Ovary (tissue), 9 donors: ENCODE measurements around the gene RAP1GDS1. TPM values are rescaled to one million over a fixed set of nuclear protein-coding genes. Genes with fewer than 3 reads are reported as not detected.

ENCODE experiments used
- DNase-seq, 5 donors: peaks; one replicate each; pipeline ENCODE4 v3.0.0-alpha.2; 2019 to 2020
- H3K27ac ChIP-seq, 2 donors: fragments of 200-600 bp; one replicate each; pipeline versions ENCODE4 v1.5.1 to v1.8.0; 2019 to 2022
- H3K27me3 ChIP-seq: fragments of 200-600 bp; one replicate; pipeline ENCODE4 v1.8.0; 2022
- H3K36me3 ChIP-seq: fragments of 200-600 bp; sonication (generic); one replicate; pipeline ENCODE4 v1.5.1; 2019
- H3K4me1 ChIP-seq: one replicate; pipeline ENCODE4 v1.8.1; 2013; ENCODE audit warnings: mild to moderate bottlenecking, moderate library complexity; ENCODE audit not compliant: insufficient read depth
- H3K4me3 ChIP-seq: fragments of 200-600 bp; sonication (generic); one replicate; pipeline ENCODE4 v1.5.1; 2017
- H3K9me3 ChIP-seq, 2 donors: fragments of 200-600 bp in 1 of 2; sonication (generic) in 1 of 2; one replicate each; pipeline versions ENCODE4 v1.5.1 to v1.8.1; 2013 to 2019; ENCODE audit warnings: mild to moderate bottlenecking in 1 of 2, moderate library complexity in 1 of 2
- EP300 ChIP-seq: sonication (generic); formaldehyde crosslinking; IDR thresholded peaks from one replicate; pipeline ENCODE4 v1.6.1; 2017; ENCODE audit warnings: antibody characterized with exemption
- POLR2A ChIP-seq: fragments of 450-650 bp; IDR thresholded peaks from one replicate; pipeline ENCODE4 v1.6.1; 2017; ENCODE audit warnings: antibody characterized with exemption, mild to moderate bottlenecking, moderate library complexity
- WGBS, 3 donors: extraction: QIAGEN DNeasy Blood & Tissue Kit in 1 of 3; methylation state at CpG; one replicate each; pipeline versions ENCODE4 v1.1.5 to v1.1.7; 2013 to 2017; 5-methylcytosine and 5-hydroxymethylcytosine counted together
- intact Hi-C, 4 donors: fragments of 100-400 bp; cut with DNase I; formaldehyde crosslinking; loops; one replicate each; pipeline versions ENCODE4 v1.11.0 to v1.15.1; 2022 to 2023
- polyA plus RNA-seq, 2 donors: library from polyadenylated mRNA; stranded (reverse); fragments of 200-250 nt in 1 of 2; fragments of 350-450 nt in 1 of 2; fragmentation: Illumina TruSeq in 1 of 2; extraction: RNeasy Lipid Tissue Mini Kit (QIAGEN cat#74804) in 1 of 2; gene quantifications; one replicate each; pipeline ENCODE4 v1.2.3, GENCODE V29; 2013 to 2014
- total RNA-seq, 7 donors: library from RNA; depleted of rRNA in 2 of 7; stranded (reverse); fragments of >200 nt in 2 of 7; fragmentation: NEBNext Ultra II Directional in 3 of 7; extraction: Animal tissue kit (Norgen Biotek cat#: 25700) in 3 of 7; gene quantifications; one replicate each; pipeline versions ENCODE4 v1.1.0 to v1.2.4, GENCODE V29; 2016 to 2023
- TF ChIP-seq, protein P1 (sequence below), 3 donors: fragments of 450-650 bp in 2 of 3; fragments of 200-600 bp in 1 of 3; IDR thresholded peaks; one replicate each; pipeline versions ENCODE4 v1.5.1 to v1.8.0; 2016 to 2022; ENCODE audit warnings: antibody characterized with exemption in 3 of 3, mild to moderate bottlenecking in 1 of 3
- donor health status: DM: no; HTN: no; CAD: no; lungs with moderate emphysema.
- donor health status: DM: no; HTN: no; CAD: no.
- donor health status: Bipolar disorder and iron deficiency.
- donor health status: DM: yes; HTN: yes; CAD: no.
- donor health status: DM: no; HTN: no; CAD: no.
- donor health status: DM: yes; HTN: yes; CAD: no.

The RAP1GDS1 gene
- total and polyA plus RNA-seq, 9 donors, result 12.6 to 40.9 (median 24.9) TPM

DNA sequence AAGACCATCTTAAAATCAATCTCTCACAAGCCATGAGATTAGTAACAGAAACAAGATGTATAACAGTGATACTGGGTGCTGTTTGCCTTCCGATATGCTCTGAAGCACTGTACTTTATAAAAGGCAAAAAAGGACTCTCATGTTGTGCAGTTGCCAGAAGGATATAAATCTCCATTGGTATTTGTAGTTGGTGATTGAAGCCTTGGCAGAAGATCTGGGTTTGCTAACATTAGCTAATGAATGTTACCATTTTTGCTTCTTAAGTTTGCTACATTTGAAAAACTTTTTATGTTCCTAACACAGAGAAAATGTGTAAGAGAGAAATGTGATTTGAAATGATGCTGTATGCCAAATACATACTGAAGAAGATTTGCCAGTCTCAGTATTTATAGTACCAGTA, 44.4 kb downstream of the RAP1GDS1 start:
- H3K4me1 ChIP-seq, result no peaks in the 10 kb centered on the region
- H3K36me3 ChIP-seq, result no peaks in the 10 kb centered on the region
- WGBS, 3 donors, result 68 to 93% (median 73%) methylated on average over 1 of the region's 1 CpG
- no peak for DNase-seq
- TF ChIP-seq, protein P1, sequence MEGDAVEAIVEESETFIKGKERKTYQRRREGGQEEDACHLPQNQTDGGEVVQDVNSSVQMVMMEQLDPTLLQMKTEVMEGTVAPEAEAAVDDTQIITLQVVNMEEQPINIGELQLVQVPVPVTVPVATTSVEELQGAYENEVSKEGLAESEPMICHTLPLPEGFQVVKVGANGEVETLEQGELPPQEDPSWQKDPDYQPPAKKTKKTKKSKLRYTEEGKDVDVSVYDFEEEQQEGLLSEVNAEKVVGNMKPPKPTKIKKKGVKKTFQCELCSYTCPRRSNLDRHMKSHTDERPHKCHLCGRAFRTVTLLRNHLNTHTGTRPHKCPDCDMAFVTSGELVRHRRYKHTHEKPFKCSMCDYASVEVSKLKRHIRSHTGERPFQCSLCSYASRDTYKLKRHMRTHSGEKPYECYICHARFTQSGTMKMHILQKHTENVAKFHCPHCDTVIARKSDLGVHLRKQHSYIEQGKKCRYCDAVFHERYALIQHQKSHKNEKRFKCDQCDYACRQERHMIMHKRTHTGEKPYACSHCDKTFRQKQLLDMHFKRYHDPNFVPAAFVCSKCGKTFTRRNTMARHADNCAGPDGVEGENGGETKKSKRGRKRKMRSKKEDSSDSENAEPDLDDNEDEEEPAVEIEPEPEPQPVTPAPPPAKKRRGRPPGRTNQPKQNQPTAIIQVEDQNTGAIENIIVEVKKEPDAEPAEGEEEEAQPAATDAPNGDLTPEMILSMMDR (IDR thresholded peaks at IDR 0.05), result no peak
- no peak for TF ChIP-seq POLR2A
- no peak for TF ChIP-seq EP300
- intact Hi-C loops, result no loop called here
- H3K27me3 ChIP-seq, result no peaks in the 10 kb centered on the region
- H3K4me3 ChIP-seq, result no peak overlapping the region
- no peak overlapping the region for H3K27ac ChIP-seq
- H3K9me3 ChIP-seq, result no peaks in the 10 kb centered on the region

GRCh38 chr4:98310867-98311266, 49.7 kb downstream of the RAP1GDS1 start:
- 88 to 95% (median 92%) methylated on average over 2 of the region's 2 CpGs for WGBS, 3 donors
- intact Hi-C loops, result no loop called here
- Histone ChIP-seq H3K4me3 (no peak overlapping the region), H3K27ac (no peak overlapping the region), H3K9me3 (no peaks in the 10 kb centered on the region), H3K27me3 (no peaks in the 10 kb centered on the region), H3K4me1 (no peaks in the 10 kb centered on the region), H3K36me3 (no peaks in the 10 kb centered on the region)
- no peak for DNase-seq
- TF ChIP-seq EP300 (no peak), POLR2A (no peak)
- TF ChIP-seq, protein P1 (IDR thresholded peaks at IDR 0.05), result no peak

- 96 to 98% (median 96%) methylated on average over 4 of the region's 4 CpGs for WGBS, 3 donors
- intact Hi-C loops, result no loop called here
- no peak for TF ChIP-seq POLR2A
- TF ChIP-seq, protein P1 (IDR thresholded peaks at IDR 0.05), result no peak
- no peak for TF ChIP-seq EP300
Observed at GRCh38 chr4:98311656-98312055, 50.5 kb downstream of the RAP1GDS1 start.

GRCh38 chr4:98314791-98315565, 53.8 kb downstream of the RAP1GDS1 start:
- WGBS, 3 donors, result 83 to 86% (median 85%) methylated on average over 3 of the region's 3 CpGs
- H3K4me1 ChIP-seq, result no peaks in the 10 kb centered on the region
- intact Hi-C loops, result no loop called here
- no peaks in the 10 kb centered on the region for H3K9me3 ChIP-seq
- TF ChIP-seq POLR2A (no peak), EP300 (no peak)
- no peaks in the 10 kb centered on the region for H3K27me3 ChIP-seq
- H3K36me3 ChIP-seq, result no peaks in the 10 kb centered on the region
- no peak overlapping the region for H3K27ac ChIP-seq
- no peak for DNase-seq
- no peak overlapping the region for H3K4me3 ChIP-seq

More at GRCh38 chr4:98311656-98312055, 50.5 kb downstream of the RAP1GDS1 start:
- Histone ChIP-seq H3K9me3 (no peaks in the 10 kb centered on the region), H3K4me1 (no peaks in the 10 kb centered on the region), H3K27me3 (no peaks in the 10 kb centered on the region), H3K27ac (no peak overlapping the region), H3K36me3 (no peaks in the 10 kb centered on the region), H3K4me3 (no peak overlapping the region)
- DNase-seq, result no peak

DNA sequence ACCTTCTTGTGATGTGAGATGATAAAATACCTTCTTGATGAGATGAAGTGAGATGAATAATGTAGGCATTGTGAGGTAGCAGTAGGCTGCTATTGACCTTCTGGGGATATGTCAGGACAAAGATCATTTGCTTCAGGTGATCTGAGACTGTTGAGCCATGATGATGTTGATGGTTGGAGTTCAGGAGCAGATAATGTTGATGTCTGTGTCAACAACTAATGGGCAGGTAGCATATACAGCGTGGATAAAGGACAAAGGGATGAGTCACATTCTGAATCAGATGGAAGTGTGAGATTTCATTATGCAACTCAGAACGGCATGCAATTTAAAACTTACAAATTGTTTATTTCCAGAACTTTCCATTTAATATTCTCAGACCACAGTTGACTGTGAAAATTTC, 57.3 kb downstream of the RAP1GDS1 start:
- H3K36me3 ChIP-seq, result no peaks in the 10 kb centered on the region
- H3K9me3 ChIP-seq, result no peaks in the 10 kb centered on the region
- no peak for TF ChIP-seq EP300
- TF ChIP-seq, protein P1 (IDR thresholded peaks at IDR 0.05), result no peak
- no peak for TF ChIP-seq POLR2A
- no peak for DNase-seq
- intact Hi-C loops, result no loop called here
- no peaks in the 10 kb centered on the region for H3K27me3 ChIP-seq
- no peak overlapping the region for H3K27ac ChIP-seq
- H3K4me1 ChIP-seq, result no peaks in the 10 kb centered on the region
- H3K4me3 ChIP-seq, result no peak overlapping the region
- 96 to 99% (median 99%) methylated on average over 2 of the region's 2 CpGs for WGBS, 3 donors
